Adipocyte (in vitro differentiated cells): ENCODE data around the gene SMC1B.
"Not testable (repeated sequence)": the region's sequence is repeated elsewhere in the genome, so short reads cannot be mapped to it uniquely, and the experiment has no call there.

ENCODE experiments used
- DNase-seq: peaks from one replicate; pipeline ENCODE4 v3.0.0-alpha.2; 2015; ENCODE audit warnings: low read depth
- H3K27me3 ChIP-seq: replicated peaks from 2 replicates; pipeline ENCODE4 v1.7.0; 2013; ENCODE audit warnings: mild to moderate bottlenecking, low read length, moderate library complexity; ENCODE audit not compliant: control insufficient read depth, insufficient read depth
- H3K36me3 ChIP-seq: 2 replicates; pipeline ENCODE4 v1.7.0; 2013; ENCODE audit warnings: low read length, mild to moderate bottlenecking, moderate library complexity; ENCODE audit not compliant: control insufficient read depth, insufficient read depth, severe bottlenecking
- H3K4me1 ChIP-seq: 2 replicates; pipeline ENCODE4 v1.7.0; 2013; ENCODE audit warnings: mild to moderate bottlenecking, low read length, moderate library complexity; ENCODE audit not compliant: control insufficient read depth, insufficient read depth
- H3K4me3 ChIP-seq: 2 replicates; pipeline ENCODE4 v1.7.0; 2013; ENCODE audit warnings: mild to moderate bottlenecking, low read length, moderate library complexity
- H3K9ac ChIP-seq: 2 replicates; pipeline ENCODE4 v1.7.0; 2013; ENCODE audit warnings: mild to moderate bottlenecking, low read length, moderate library complexity
- H3K9me3 ChIP-seq: 2 replicates; pipeline ENCODE4 v1.7.0; 2013; ENCODE audit warnings: mild to moderate bottlenecking, low read length, moderate library complexity; ENCODE audit not compliant: control insufficient read depth

Gene SMC1B

GRCh38 chr22:45376703-45377102 lies 36.7 kb downstream of the SMC1B start:
- H3K4me1 ChIP-seq, result no peaks in the 10 kb centered on the region
- H3K36me3 ChIP-seq, result no peaks in the 10 kb centered on the region
- no peaks in the 10 kb centered on the region for H3K9me3 ChIP-seq
- H3K9ac ChIP-seq, result no peak overlapping the region
- no peak overlapping the region for H3K4me3 ChIP-seq
- no peaks in the 10 kb centered on the region for H3K27me3 ChIP-seq
- peak; percentile 5 for DNase-seq

GRCh38 chr22:45376009-45376408 lies 37.4 kb downstream of the SMC1B start:
- Histone ChIP-seq H3K4me3 (no peak overlapping the region), H3K4me1 (no peaks in the 10 kb centered on the region), H3K9me3 (no peaks in the 10 kb centered on the region), H3K36me3 (no peaks in the 10 kb centered on the region), H3K9ac (no peak overlapping the region), H3K27me3 (no peaks in the 10 kb centered on the region)
- DNase-seq, result no peak

GRCh38 chr22:45373592-45373991 lies 39.8 kb downstream of the SMC1B start:
- not testable (repeated sequence) for DNase-seq, H3K27me3 ChIP-seq, H3K9ac ChIP-seq, H3K4me3 ChIP-seq, H3K9me3 ChIP-seq, H3K4me1 ChIP-seq, H3K36me3 ChIP-seq

DNA sequence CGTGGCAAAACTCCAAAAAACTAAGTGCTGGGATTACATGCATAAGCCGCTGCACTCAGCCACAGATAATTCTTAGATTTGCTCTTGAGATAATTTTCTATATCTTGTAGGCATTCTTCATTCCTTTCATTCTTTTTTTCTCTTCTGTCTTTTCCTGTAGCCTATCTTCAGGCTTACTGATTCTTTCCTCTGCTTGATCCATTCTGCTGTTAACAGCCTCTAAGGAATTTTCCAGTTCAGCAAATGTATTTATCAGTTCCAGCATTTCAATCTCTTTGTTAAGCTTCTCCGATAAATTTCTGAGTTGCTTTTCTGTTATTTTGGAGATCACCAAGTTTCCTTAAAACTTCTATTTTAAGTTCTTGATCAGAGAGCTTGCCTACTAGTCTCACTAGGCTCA lies 46.7 kb downstream of the SMC1B start:
- no peak for DNase-seq
- Histone ChIP-seq H3K4me1 (no peaks in the 10 kb centered on the region), H3K36me3 (no peaks in the 10 kb centered on the region)

GRCh38 chr22:45359627-45360026 lies 53.8 kb downstream of the SMC1B start:
- Histone ChIP-seq H3K4me3 (no peak overlapping the region), H3K9ac (no peak overlapping the region), H3K4me1 (peaks cover 21% of the 10 kb centered on the region), H3K9me3 (no peaks in the 10 kb centered on the region), H3K27me3 (peaks cover 5% of the 10 kb centered on the region), H3K36me3 (no peaks in the 10 kb centered on the region)
- no peak for DNase-seq

More for the DNA sequence above, 46.7 kb downstream of the SMC1B start:
- Histone ChIP-seq H3K9me3 (peaks cover 15% of the 10 kb centered on the region), H3K9ac (no peak overlapping the region), H3K27me3 (peaks cover 8% of the 10 kb centered on the region), H3K4me3 (peak overlapping the region; percentile 27)

DNA sequence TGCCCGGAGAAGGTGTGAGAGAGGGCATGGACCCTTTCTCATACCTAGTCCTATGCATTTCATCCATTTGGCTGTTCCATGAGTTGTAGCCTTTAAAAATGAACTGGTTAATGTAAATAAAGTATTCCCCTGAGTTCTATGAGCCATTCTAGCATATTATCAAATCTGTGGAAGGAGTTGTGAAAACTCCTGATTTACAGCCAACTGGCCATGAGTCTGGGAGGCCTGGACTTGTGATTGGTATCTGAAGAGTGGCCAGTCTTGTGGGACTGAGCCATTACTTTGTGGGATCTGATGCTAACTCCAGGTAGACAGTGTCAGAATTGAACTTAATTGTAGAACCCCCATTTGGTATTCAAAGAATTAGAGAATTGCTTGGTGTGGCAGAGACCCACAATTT lies 55.3 kb downstream of the SMC1B start:
- H3K4me1 ChIP-seq, result peaks cover 21% of the 10 kb centered on the region
- no peaks in the 10 kb centered on the region for H3K9me3 ChIP-seq
- H3K36me3 ChIP-seq, result no peaks in the 10 kb centered on the region
- peaks cover 5% of the 10 kb centered on the region for H3K27me3 ChIP-seq
- no peak overlapping the region for H3K9ac ChIP-seq
- DNase-seq, result peak; percentile 10
- no peak overlapping the region for H3K4me3 ChIP-seq

DNA sequence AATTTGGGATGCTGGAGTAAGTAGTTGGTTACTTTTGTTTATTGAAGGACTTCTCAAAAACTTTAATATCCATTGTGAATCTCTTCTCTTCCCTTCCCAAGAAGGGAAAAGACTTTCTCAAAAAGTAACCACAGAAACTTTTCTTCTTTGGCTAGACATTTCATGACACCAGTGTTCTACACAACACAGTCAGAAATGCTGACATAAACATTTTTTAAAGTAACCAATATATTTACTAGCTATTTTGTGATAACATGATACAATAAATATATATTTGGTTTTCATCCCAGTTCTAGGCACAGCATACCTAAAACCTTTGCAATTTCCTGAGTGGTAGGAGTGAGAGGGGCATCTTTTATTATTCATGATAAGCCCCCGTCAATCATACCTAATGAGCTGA lies 55.9 kb downstream of the SMC1B start:
- Histone ChIP-seq H3K4me1 (peaks cover 21% of the 10 kb centered on the region), H3K4me3 (no peak overlapping the region), H3K36me3 (no peaks in the 10 kb centered on the region), H3K9ac (no peak overlapping the region), H3K27me3 (peaks cover 5% of the 10 kb centered on the region), H3K9me3 (no peaks in the 10 kb centered on the region)
- DNase-seq, result no peak

GRCh38 chr22:45353786-45354185 lies 59.6 kb downstream of the SMC1B start:
- no peaks in the 10 kb centered on the region for H3K36me3 ChIP-seq
- H3K4me1 ChIP-seq, result peaks cover 21% of the 10 kb centered on the region
- no peak overlapping the region for H3K4me3 ChIP-seq
- H3K9ac ChIP-seq, result no peak overlapping the region
- DNase-seq, result no peak
- H3K9me3 ChIP-seq, result no peaks in the 10 kb centered on the region
- H3K27me3 ChIP-seq, result no peaks in the 10 kb centered on the region

DNA sequence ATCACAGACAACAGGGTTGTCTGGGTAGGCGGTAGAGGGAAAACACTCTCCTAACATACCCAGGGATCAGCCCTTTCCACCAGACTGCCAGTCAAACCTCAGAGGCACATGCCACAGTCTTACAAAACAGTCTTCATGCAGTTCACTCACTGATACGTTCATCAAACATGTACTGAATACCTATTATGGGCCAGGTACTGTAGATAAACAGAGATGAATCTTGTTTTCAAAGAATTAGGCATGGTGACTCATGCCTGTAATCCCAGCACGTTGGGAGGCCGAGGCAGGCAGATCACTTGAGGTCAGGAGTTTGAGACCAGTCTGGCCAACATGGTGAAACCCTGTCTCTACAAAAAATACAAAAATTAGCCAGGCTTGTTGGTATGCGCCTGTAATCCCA lies 60.6 kb downstream of the SMC1B start:
- H3K4me3 ChIP-seq, H3K9me3 ChIP-seq, DNase-seq, H3K9ac ChIP-seq, H3K36me3 ChIP-seq, H3K27me3 ChIP-seq: not testable (repeated sequence)
- peaks cover 11% of the 10 kb centered on the region for H3K4me1 ChIP-seq

GRCh38 chr22:45351956-45352355 lies 61.4 kb downstream of the SMC1B start:
- H3K27me3 ChIP-seq, result no peaks in the 10 kb centered on the region
- H3K9ac ChIP-seq, result no peak overlapping the region

GRCh38 chr22:45349916-45350315 lies 63.5 kb downstream of the SMC1B start:
- no peak overlapping the region for H3K4me3 ChIP-seq
- H3K9me3 ChIP-seq, result no peaks in the 10 kb centered on the region
- no peaks in the 10 kb centered on the region for H3K4me1 ChIP-seq
- no peak for DNase-seq
- no peak overlapping the region for H3K9ac ChIP-seq
- H3K27me3 ChIP-seq, result no peaks in the 10 kb centered on the region
- no peaks in the 10 kb centered on the region for H3K36me3 ChIP-seq

More at GRCh38 chr22:45351956-45352355, 61.4 kb downstream of the SMC1B start:
- H3K36me3 ChIP-seq, result no peaks in the 10 kb centered on the region
- H3K9me3 ChIP-seq, result no peaks in the 10 kb centered on the region
- no peak for DNase-seq
- H3K4me3 ChIP-seq, result no peak overlapping the region
- peaks cover 3% of the 10 kb centered on the region for H3K4me1 ChIP-seq

- peak; percentile 9 for DNase-seq
- Histone ChIP-seq H3K36me3 (peaks cover 30% of the 10 kb centered on the region), H3K27me3 (no peaks in the 10 kb centered on the region)
Observed at GRCh38 chr22:45344334-45344733, 69.1 kb downstream of the SMC1B start.

More at GRCh38 chr22:45344334-45344733, 69.1 kb downstream of the SMC1B start:
- Histone ChIP-seq H3K4me3 (no peak overlapping the region), H3K9me3 (no peaks in the 10 kb centered on the region), H3K9ac (no peak overlapping the region), H3K4me1 (no peaks in the 10 kb centered on the region)
